Left renal pelvis (tissue), 4 donors: ENCODE data around the gene NUP98. TPM values are rescaled to one million over a fixed set of nuclear protein-coding genes. Genes with fewer than 3 reads are reported as not detected.

Experiments
- DNase-seq, 4 donors: peaks; one replicate each; pipeline ENCODE4 v3.0.0-alpha.2; 2013; ENCODE audit warnings: low read depth in 4 of 4, low spot score in 3 of 4
- polyA plus RNA-seq, 4 donors: library from polyadenylated mRNA; unstranded; fragments of 120-200 nt; gene quantifications; one replicate each; pipeline ENCODE4 v1.2.1, GENCODE V29; 2013; ENCODE audit not compliant: insufficient read length in 4 of 4

NUP98 gene
- 10 to 100 TPM; 49.0 to 72.1 (median 63.8) TPM for polyA plus RNA-seq

DNA sequence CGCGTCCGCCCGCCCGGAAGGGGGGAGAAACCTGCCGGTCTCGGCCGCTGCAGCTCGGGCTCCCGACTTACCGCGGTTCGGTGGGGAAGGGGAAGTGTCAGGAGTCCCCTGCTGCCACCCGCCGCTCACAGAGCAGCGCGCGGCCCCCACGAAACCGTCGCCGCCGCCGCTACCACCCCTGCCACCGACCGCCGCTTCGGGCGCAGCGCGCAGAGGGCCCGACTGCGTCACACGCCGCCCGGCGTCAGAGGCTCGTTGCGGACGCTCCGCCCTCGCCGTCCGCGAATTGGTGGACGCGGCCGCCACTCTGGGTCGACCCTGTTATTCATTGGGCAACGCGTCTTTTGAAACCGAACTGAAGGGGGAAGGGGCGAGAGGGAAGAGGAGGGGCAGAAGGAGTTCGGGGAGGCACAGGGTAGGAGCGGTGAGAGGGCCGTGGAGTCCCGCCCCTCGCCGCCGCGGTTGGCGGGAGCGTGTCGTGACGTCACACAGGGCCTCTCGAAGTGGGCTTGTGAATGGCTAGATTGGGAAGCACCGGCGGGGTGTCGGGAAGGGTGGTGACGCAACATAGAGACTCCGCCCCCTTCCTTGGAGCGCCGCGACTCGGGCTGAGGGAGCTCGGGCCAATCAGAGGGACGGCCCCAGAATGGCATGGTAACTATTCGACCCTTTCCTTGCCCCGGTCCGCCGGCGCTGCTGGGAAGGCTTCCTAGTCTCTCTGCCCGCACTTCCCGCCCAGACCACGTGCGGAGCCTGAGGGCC is at the start of gene NUP98:
Gene NUP98 (minus strand): TSS at position 226 of the 762 bp plus-strand sequence. CDS start 15,437 bp downstream, outside the sequence.
- peak; percentile 98 to 99 (median 99) for DNase-seq

DNA sequence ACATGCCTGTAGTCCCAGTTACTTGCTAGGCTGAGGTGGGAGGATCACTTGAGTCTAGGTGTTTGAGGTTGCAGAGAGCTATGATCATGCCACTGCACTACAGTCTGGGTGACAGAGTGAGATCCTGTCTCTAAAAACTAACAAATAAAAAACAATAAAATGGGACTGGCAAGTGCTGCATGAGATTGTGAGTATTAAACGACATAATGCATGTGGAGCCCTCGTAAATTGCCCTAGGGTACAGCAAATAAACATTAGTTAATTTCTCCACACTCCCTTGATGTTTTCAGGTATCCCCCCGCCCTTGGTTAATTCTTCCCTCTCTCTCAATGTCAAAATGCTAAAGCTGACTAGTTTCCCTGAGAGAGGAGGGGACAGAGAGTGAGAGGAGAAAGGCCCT is 48.3 kb upstream of the NUP98 start:
- no peak for DNase-seq

- no peak for DNase-seq
These were observed 47.9 kb upstream of the NUP98 start for GRCh38 chr11:3845246-3845645.

DNA sequence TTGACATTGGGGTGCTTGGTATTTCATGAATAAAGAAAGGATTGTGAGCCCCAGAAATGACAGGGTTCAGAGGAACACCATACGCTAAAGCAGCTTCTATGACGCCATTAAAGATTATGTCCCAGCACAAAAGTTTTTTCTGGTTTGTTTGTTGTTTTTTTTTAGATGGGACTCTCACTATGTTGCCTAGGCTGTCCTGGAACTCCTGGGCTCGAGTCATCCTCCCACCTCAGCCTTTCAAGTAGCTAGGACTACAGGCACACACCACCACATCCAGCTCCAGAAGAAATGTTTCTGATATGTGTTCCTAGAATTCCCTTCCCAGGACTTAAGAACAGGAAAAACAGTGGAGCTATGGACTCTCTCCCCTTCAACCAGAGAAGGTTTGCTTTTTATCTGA is 46.0 kb upstream of the NUP98 start:
- no peak for DNase-seq

- peak in 2 of 4 donors; percentile 56 to 68 for DNase-seq
These were observed 44.3 kb upstream of the NUP98 start for GRCh38 chr11:3841426-3842350.

DNA sequence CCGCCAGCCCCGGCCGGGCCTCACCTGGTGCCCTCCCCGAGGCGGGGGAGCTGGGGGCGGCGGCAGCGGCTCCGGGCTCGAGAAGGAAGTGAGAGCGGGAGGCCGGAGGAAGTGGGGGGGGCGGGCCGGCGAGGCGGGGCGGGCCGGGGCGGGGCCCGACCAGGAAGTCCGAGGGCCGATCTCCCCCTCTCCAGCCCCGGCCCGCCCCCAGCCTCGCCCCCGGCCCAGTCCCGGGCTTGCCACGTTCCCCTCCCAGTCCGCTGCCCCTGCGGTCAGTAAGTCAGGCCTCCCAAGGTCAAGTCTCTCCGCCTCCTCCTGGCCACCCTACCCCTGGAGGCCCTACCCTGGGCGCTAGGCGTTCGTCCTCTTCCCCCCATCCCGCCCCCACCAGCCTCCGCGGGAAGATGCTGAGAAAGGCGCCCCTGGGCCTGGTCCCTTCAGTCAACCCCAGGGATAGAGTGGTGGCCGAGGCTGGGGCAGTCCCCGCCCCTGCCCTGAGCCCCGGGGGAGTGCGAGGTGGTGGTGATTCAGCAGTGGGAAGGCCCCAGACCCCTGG is 43.6 kb upstream of the NUP98 start, which contains the start of gene RHOG:
Gene RHOG (minus strand): TSS at position 90 of the 556 bp plus-strand sequence. CDS start 12,821 bp downstream, outside the sequence.
- DNase-seq = peak in 2 of 4 donors; percentile 50 to 54

DNA sequence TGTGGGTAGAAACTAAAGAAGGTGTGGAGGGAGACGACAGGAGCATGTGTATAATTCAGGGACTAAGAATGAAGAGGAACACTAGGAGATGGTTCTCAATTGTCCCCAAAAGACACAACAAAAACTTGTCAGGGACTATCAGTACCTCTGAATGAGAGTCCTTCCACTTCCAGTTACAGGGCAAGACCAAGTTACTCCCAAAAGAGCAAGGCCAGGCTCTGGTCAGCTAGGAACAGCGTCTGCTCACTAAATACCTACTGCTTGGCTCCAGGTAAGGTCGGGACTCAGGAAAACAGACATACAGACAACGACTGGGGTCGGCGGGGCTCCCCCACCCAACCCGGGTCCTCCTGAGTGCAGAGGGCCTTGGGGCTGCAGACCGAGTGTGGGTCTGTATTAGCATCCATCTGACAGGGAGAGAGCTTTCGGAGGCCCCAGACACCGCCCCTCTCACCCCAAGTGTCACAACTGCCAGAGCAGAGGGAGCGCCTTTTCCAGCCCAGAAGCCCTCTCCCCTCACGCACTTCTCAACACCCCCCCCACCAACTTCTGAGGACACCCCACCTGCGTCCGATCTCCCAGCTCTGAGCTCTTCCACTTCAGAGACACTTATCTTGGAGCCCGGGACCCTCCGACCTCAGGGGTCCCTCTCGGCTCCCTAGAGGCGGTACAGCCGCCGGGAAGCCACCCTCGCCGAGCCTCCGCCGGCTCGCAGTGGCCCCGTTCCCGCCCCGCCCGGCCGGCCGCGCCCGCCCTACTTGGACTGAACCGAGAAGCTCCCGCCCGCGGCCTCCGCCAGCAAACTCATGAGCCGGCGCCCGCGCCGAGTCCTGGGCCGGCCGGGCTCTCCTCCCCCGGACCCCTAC is 42.9 kb upstream of the NUP98 start:
- DNase-seq = peak in 1 of 4 donors; percentile 26

DNA sequence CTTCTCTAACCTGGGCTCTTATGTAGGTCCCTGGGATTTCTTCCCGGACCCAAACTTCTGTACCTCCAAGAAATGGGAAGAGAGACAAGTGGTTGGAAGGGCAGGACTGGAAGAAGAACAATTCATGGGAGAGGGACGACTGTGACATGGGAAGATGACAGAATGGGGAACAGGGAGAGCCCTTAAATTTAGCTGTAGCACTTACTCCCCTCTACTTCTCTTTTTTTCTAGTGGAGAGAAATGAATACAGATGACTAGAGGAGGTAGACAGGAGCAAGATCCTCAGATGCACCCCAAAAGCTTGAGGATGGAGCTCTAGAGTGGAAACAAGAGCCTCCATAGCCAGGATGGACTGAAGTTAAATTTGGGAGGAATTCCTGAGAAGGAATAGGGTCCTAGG is 41.1 kb upstream of the NUP98 start:
- no peak for DNase-seq

- DNase-seq = no peak
These were observed 40.4 kb upstream of the NUP98 start for GRCh38 chr11:3837793-3838192.

DNA sequence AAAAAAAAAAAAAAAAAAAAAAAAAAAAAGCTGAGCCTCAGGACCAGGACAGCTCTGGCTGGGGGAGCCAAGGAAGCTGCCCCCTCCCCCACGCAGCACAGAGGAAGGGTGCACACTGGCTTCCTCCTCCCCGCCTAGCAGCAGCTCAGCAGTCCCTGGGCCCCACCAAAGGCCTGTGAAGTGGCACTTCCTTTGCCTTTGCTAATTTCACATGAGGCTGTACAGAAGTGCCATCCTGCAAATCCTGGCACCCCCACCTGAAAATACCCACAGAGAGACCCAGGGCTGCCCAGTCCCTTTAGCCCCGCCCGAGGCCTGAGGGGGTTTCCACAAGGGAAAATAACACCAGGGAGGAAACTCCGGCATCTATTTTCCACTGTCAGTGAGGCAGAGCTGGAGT is 39.5 kb upstream of the NUP98 start:
- DNase-seq = no peak

DNA sequence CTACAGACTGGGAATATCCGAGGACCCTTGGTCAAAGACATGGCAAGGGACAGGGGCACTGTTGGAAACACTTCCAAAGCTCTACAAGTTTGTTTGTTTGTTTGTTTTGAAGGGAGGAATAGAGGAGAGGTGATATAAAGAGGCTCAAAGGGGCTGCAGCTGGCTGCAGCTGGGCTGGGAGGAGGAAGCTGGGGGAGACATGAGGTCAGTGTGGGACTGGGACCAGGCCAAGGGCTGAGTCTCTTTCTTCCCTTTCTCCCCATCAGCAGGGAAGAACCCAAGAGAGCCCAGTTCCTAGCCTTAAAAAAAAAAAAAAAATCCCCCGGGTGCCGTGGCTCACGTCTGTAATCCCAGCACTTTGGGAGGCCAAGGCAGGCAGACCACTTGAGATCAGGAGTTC is 38.4 kb upstream of the NUP98 start:
- no peak for DNase-seq

DNA sequence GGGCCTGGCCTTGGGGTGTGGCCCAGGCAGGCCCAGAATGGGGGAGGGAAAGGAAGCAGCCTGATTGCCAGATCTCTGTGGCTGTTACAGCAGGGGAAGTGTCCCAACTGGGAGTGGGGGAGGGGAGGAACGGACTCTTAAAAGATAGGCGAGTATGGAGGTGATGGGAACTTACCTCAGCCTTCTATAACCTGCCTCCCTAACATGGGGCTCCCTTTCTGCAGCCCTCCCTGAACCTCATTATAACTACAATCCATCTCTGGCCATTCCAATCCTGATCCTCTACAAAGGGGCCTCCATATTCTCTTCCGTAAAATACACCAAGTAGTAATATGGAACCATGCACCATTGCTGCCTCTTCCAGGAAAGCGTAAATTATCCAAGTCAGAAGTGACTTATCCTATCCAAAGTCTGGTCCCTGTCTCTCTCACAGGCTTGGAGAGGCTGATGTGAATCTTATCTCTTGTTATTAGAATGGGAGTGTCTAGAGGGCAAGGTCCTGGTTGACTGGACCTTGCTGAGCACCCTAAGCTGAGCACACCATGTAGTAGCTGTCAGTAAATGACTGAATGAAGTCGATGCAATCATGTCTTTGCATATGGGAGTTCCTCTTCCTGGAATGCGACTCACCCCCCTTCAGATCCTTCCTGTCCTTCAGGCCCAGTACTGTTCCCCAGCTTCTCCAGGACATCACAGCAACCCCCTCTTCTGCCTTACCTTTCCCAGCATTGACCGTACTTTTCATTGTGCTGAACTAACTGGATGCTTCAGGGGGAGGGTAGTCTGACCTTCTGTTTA is 37.5 kb upstream of the NUP98 start:
- DNase-seq = no peak

DNA sequence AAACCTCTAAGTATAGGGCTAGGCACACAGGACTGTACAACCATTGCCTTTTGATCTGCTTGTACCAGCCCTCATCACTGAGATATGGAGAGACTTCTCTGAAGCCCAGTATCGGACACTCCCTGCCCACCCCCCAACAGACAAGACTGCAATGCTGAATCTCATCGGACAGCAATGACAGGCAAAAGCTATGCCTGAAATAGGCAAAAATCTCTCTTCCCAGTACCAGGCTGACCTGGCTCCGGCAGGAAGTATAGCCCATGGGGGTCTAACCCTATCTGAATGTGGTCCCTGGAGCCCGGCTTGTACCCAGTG is 37.0 kb upstream of the NUP98 start:
- no peak for DNase-seq

- DNase-seq = no peak
These were observed 36.1 kb upstream of the NUP98 start for GRCh38 chr11:3833449-3833848.

DNA sequence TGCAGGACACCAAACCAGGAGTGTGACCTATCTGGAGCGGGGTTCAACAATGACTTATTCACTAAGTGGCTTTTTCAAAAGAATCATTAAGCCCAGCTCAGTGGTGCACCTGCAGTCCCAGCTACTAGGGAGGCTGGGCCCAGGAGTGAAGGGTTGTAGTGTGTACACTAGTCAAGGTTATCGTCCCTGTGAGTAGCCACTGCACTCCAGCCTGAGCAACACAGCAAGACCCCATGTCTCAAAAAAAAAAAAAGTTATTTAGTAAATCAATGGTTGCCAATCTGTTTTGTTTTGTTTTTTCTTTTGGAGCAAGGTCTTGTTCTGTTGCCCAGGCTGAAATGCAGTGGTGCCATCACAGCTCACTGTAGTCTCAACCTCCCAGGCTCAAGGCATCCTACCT is 35.5 kb upstream of the NUP98 start:
- no peak for DNase-seq

GRCh38 chr11:3831378-3832239 is 34.3 kb upstream of the NUP98 start:
- DNase-seq = no peak

DNA sequence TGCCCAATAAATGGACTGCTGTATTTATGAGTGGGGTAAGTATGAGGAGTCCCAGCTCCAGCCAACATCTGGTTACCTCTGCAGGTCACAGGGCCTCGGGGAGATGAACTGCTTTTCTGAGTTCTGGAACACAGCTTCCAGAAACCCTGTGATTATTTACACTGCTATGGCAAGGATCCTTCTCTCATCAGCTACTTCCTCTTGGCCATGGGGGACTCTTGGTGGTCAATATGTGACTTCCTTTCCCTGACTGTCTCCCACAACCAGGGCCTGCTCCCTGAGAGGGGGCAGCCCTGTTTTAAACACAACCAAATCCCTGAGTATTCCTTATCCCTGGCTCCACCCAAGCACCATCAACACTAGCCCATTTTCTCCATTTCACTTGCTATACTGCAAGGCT is 33.4 kb upstream of the NUP98 start:
- no peak for DNase-seq

DNA sequence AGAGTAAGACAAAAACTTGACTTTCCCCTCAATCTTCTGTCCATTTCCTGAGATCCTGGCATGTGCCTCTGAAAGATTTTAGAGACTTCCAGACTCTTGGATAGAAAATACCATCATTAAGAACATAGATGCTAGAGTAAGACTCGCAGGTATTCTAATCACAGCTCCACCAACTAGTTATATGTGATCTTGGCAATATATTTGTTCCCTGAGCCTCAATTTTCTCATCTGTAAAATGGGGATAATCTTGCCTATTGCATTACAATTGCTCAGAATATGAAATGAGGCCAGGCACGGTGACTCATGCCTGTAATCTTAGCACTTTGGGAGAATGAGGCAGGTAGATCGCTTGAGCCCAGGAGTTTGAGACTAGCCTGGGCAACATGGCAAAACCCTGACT is 32.7 kb upstream of the NUP98 start:
- no peak for DNase-seq
